GM19438 (cell line): ENCODE data around the gene EEA1.
"Not testable (repeated sequence)": the region's sequence is repeated elsewhere in the genome, so short reads cannot be mapped to it uniquely, and the experiment has no call there.

Experiments
- ATAC-seq: cut with Tn5 transposase; IDR thresholded peaks from one replicate; pipeline ENCODE4 v1.9.1; 2021; ENCODE audit warnings: low read depth; ENCODE audit not compliant: unreplicated experiment

EEA1 gene

DNA sequence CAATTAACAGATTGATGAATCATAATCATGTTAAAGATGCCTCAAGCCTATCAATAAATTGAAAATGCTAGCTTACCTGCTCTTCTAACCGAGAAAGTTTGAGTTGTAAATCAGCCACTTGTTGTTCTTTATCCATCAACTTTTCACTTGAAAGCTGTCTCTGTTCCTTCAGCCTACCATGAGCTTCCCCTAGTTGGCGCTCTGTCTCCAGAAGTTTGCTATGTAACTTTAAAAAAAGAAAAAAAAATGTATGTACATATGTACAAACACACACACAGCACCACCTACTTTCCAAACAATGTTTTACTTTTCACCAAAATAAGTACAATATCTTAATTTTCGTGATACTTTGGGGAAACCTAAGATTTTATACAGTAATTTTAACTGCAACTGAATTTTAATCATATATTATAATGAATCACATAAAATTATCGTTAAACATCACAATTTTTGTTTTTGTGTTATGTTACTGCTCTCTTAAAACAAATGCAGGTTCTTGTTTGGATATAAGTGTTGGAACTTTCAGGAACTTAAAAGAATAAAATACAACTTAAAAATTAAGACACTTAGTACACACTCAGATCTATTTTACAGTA, 101.2 kb downstream of the EEA1 start:
- ATAC-seq, result no peak

DNA sequence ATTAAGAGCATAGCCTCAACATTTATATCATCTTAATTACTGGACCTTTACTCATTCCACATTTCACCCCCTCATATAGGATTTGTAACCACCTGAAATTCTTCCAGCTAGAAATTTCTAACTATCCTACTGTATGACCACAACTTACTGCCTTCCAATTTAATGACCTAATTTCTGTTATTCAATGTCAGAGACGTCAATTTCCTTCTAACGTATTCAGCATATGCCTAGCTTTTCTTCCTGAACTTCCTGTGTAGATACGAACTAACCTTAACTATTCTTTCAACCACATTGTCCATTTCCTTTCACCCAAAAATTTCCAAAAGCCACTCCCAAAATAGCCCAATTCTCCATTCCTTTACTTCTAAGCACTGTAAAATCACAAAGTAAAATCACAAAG, 108.0 kb downstream of the EEA1 start:
- ATAC-seq, result no peak

DNA sequence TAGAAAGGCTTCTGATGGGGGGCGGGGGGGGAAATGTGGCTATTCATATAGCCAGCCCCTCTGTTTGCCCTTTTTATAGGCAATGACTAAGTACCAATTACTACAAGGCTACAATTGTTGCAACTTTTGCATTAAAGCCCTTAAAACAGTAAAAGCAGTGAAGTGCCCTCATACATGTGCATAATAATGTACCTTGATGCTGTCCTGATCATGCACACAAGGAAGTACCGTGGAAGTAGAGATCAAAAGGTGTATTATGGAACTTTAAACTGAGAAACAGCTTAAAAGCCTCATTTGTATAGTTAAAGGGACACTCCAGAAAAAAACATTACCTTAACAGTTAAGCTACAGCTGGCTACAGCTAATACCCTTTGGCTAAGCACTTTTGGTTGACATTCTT, 114.5 kb downstream of the EEA1 start:
- ATAC-seq, result no peak

DNA sequence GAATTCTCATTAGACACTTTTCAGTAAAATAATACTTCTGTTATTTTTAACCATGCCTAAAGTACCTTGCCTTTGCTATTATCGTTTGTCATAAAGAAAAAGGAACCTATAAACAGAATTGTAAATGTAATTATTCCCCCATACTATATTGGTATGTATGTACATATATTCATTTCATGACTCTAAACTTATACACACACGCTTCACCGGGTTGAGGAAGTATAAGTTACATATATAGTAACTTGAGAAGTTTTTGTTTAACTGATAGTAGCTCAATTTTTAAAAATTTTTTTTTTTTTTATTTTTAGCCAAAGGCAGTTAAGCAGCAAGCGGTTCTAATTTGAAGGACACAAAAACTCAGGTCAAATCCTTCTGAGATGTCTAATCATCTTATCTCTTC, 118.7 kb downstream of the EEA1 start:
- no peak for ATAC-seq

DNA sequence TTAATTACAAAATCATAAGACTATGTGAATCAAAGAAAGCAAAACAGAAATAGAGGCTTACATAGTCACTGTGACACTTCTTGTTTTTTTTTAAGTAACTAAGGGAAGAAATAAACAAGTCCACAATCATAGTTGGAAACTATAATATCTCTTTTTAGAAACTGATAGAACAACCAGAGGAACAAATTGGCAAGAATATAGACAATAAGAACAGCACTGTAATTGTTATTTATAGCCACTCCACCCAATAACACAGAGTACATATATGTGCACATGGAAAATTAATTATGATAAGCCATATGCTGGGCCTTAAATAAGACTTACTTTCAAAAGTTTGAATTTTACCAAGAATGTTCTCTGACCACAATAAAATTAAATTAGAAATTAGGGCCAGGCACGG, 125.2 kb downstream of the EEA1 start:
- ATAC-seq, result no peak

DNA sequence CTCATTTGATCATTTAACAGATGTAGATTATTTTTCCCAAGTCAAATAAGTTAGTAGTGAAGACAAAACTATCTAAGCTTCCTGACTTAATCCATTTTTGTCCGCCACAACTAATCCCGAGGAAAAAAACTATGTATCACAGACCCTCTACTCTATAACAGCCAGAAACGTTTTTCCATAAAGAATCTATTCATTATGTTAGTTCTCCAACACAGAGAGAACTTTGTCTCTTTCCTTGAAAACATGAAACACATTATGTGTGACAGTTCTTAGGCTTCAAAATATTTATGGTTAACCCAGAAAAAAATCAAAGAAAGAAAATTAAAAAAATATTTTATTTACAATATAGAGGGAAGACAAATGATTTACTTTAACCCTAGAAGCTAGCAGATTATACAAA, 126.2 kb downstream of the EEA1 start:
- no peak for ATAC-seq

DNA sequence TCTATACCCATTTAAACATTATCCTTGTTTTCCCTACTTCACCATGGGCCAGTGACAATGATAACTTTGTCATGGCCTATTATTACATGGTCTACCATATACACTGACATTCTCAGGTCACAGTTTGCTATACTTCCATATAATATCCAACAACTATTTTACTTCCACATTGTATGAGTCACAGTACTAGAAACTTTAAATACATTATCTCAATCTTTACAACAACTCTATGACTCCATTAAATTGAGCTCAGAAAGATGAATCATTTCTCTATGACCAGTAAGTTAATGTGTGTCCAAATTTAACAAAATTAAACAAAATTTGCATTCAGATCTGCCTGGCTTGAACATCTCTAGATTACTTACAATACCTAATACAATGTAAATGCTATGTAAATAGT, 132.4 kb downstream of the EEA1 start:
- no peak for ATAC-seq

DNA sequence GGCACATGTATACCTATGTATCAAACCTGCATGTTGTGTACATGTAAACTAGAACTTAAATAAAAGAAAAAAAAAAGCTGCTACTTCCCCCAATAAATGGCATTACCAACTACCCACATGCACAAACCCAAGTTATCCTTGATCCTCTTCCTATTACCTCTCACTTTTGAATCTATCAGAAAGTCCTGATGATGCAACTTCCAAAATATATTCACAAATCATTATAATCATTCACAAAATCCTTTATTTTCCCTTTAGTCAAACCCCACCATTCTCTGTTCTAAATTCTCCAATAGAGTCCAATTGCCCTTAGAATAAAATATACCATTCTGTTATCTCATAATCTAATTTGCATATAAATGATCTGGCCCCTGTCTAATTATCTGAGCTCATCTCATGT, 134.3 kb downstream of the EEA1 start:
- no peak for ATAC-seq

DNA sequence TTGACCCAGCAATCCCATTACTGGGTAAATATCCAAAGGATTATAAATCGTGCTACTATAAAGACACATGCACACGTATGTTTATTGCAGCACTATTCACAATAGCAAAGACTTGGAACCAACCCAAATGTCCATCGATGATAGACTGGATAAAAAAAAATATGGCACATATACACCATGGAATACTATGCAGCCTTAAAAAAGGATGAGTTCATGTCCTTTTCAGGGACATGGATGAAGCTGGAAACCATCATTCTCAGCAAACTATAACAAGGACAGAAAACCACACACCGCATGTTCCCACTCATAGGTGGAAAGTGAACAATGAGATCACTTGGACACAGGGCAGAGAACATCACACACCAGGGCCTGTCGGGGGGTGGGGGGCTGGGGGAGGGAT, 134.7 kb downstream of the EEA1 start:
- not testable (repeated sequence) for ATAC-seq

DNA sequence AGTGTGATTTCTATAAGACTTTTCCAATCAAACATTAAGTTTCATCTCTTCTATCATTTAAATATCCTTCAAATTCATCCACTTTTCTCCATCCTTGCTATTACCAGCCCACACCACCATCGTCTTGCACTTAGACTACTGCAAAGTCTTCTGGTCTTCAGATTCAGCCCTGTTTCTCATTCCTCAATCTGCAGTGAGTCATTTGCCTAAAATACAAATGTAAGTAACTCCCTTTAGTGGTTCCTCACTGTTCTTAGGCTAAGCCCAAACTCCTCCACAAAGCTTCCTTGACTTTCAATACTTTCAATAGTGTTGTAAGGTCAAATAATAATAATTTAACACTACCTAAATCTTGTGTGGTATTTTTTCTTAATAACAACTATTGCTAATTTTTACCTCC, 143.1 kb downstream of the EEA1 start:
- no peak for ATAC-seq

DNA sequence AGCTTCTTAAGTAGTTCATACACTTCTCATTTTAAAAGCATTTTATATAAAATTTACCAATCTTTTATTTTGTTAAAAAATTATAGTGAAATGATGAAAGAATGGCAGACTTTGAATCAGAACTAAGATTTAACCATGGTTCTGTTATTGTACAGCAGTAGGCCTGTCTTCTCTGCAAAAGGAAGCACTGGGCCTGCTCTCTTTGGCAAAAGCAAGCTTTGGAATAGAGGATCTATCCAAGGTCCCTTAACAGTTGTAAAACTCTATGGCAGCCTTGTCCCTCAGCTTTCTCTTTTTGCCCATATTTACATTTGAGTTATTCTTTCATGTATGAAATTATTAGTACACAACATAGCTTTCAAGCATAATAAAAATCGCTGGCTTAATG, 143.5 kb downstream of the EEA1 start:
- ATAC-seq, result no peak

DNA sequence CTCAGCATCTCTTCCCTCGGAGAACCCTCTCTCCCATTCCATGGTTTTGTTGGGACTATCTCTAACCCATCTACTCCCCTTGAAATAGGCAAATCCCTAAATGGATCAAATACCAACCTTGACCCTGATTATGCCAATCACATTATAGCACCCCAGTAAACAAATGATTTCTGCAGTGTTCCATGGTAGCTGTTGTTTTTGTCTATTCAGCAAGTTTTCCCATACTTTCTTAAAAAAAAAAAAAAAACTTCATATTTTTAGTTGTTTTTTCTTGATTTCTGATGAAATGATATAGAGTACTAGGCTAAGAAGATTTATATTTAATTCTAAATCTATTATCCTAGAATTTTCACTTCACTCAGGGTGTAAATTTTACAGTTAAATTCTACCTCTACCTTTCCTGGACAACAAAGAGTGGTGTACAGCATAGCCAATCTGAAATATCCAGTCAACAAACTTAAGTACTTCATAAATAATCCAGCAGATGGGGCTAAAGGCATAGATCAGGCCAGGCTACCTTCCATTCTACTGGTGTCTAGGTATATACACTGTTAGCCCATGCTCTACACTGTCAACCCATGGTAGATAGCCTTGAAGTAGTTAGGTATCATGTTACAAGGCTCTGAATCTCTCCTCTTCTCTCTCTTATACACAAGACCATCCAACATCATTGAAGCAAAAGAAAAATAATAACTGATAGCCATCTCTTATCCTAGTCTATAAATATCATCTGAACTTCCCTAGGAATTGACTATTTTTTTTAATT, 144.1 kb downstream of the EEA1 start:
- ATAC-seq, result peak; percentile 96

DNA sequence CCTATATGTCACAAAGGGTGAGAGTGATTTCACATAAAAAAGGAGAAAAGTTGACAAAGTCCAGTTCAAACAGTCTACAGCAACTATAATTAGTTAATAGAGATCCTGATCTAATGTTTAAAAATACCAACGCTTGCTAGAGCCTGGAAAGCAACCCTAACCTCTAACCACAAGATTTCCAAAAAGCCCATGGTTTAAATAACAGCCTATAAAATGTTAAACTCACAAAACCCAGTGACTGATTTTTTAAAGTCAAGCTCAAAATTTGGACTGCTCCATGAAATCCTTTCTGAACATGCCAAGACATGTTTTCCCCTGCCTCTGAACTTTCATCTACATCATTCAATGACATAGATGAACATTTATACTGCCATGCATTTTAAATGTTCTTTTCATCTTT, 144.7 kb downstream of the EEA1 start:
- ATAC-seq, result no peak

DNA sequence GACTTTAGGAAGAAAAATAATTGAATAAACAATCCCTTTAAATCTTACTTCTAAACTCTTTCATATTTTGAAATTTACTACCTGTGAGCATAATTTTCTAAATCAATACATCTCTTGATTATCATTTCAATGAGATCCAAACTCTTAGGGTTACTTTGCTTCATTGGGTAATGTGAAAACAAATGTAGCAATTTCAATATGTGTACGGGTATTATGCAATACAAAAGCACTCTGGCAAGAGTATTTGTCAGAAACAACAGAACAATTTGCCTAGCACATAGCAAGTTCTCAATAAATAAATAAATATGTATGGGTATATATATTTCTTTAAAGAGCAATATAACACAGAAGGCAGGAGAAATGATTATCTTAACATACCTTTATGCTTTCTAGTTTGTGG, 149.2 kb downstream of the EEA1 start:
- ATAC-seq, result no peak

DNA sequence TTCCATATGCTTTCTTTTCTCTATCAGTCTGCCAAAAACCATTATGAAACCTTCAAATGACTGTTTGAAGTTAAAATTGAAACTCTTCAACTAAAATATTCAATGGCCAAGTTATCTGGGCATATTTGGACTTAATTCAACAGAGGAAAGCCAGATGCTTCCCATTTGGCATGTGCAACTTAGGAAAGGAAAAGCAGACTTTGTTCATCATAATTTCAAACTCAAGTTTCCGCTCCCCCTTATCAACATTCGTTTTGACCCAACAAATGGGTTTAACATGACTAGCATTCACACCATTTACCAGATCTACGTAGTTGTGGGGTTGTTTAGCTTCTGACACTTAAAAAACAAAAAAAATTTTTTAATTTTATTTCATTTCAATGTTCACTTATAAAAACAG, 150.6 kb downstream of the EEA1 start:
- ATAC-seq, result no peak

DNA sequence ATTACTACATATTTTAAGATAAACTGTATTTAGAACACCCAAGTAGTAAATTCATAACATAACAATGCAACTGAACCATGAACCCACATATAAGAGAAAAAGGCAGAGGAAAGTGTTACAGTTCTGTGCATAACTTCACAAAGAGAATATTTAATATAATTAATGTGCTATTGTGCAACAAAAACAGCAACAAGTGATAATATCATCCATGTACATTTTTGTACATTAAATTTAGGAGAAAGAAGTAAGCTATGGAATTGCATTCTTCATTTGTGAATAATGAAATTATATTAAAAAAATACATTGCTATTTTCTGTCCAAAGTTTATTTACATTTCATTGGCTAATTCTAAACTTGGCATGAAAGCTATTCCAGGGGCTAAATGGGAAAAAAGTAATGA, 153.7 kb downstream of the EEA1 start:
- no peak for ATAC-seq

DNA sequence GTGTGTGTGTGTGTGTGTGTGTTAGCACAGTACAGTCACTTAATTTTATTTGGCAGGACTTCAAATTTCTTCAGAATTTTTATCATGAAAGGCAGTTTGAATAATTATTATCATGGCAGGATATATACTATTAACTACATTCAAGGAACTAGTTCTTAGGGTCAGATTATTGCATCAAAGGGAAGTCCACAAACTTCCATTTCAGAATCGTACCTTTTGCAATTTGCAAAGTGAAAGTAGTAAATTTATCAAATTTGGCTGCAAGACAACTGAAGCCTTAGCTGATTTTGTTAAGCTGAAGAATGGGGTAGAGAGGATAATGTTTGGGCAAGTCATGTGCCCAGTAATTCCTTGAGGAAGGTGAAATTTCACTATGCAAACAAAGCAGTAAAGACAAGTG, 158.1 kb downstream of the EEA1 start:
- ATAC-seq, result no peak

DNA sequence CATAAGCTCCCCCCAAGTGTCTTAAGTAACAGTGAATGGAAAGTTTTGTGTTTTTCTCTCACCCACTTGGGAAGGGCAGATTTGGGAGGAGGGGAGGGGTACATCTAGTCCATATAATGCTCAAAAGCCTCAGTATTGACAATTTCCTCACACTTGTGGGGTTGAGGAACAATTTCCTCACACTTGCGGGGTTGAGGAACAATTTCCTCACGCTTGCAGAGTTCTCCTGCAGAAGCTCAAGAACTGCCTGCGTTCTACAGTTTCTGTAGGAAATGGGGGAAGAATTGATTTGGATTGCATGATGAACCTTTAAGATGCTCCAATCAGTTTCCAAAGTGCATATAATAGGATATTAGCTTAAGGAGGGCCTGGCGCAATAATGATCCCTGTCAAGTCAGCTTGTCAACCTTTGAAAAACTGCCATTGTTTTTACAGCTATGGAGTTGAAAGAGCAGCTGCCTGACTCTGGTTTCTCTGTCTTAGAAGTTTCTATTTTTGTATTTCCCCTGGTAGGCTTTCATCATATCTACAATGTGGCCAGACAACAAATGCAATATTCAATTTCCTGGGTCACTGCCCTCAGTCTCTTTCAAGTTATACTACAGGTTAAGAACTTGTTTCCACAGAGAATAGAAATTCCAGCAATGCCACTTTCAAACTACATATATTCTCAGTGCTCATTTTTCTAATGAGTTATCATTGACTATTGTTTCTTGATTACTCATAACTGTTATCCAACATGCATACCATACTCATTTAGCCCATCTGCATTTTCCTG, 159.8 kb downstream of the EEA1 start:
- ATAC-seq, result peak; percentile 94

DNA sequence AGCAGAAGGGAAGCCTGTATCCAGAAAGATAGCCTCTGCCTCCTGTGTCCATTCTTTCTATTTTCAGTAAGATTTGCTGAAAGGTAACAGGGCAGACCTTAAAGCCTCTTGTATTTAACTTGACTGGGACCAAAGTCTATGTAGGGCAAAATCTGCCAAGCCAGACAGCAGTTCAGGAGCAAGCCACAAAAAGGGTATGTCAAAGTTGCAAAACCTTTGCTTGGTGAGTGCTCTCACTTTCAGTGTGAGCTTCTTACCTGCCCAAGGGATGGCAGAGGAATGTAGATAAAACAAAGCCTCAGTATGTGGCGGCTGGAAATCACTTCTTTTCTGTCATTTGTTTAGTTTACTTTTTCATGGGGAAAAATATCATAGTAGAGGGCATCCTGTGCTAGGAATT, 163.2 kb downstream of the EEA1 start:
- ATAC-seq, result no peak

DNA sequence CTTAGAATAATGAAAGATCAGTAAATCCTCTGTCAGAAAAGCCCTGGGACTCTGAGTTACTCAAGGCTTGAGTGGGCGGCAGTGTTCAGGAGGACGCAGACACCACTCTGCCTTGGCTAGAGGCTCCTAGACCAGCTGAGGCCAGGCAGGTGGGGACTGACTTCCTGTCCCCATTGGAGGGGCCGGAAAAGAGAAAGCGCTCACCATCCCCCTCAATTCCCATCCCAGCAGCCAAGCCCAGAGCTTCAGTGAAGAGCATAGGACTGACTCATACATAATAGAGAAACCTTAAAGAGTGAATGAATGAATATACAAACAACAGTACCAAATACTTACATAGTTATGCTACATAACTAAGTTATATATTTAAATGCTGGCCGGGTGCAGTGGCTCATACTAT, 164.3 kb downstream of the EEA1 start:
- ATAC-seq, result no peak

DNA sequence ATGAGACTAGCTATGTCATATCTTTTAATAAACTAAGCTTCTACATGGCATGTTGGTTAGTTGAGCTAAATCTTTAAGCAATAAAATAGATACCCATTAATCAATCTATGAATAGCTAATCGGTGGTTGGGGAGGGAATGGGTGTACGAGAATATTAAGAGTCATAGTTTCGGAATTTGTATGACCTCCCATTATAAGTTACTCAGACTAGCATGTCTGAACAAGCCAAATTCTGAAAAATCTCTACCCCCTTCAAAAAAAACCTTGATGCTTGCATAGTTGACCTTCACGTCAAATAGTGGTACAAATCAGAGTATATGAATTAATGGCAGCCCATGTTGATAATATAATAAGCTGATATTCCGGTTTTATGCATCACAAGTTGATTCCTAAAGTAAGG, 166.3 kb downstream of the EEA1 start:
- ATAC-seq, result no peak
